ENCODE results near the gene CCNH. TPM values are rescaled to one million over a fixed set of nuclear protein-coding genes. Genes with fewer than 3 reads are reported as not detected.

The CCNH gene
- total and polyA plus RNA-seq, 8 donors, result 16.9 to 29.7 (median 21.8) TPM

- 95 to 100% methylated on average over 1 of the region's 1 CpG for WGBS, 2 donors
- no peak overlapping the region for H3K4me3 ChIP-seq
- H3K9me3 ChIP-seq, result no peaks in the 10 kb centered on the region
- H3K4me1 ChIP-seq, result no peaks in the 10 kb centered on the region
- DNase-seq (no peak), ATAC-seq (no peak), FAIRE-seq (no peak)
- H3K27me3 ChIP-seq, result no peaks in the 10 kb centered on the region
- intact Hi-C loops (cut with DNase I), result no loop called here
- H3K27ac ChIP-seq, result no peak overlapping the region
- H3K36me3 ChIP-seq, result peaks cover 0 to 10% (median 0%) of the 10 kb centered on the region in 3 donors
- TF ChIP-seq CTCF (IDR thresholded peaks at IDR 0.05), result no peak
Observed at GRCh38 chr5:87361536-87362213, 51.1 kb downstream of the CCNH start.

- no peaks in the 10 kb centered on the region for H3K4me1 ChIP-seq
- no peak for ATAC-seq
- intact Hi-C loops (cut with DNase I), result no loop called here
Observed at GRCh38 chr5:87361031-87361445, 51.7 kb downstream of the CCNH start.

GRCh38 chr5:87360132-87360531 lies 52.6 kb downstream of the CCNH start:
- Histone ChIP-seq H3K4me3 (no peak overlapping the region), H3K27me3 (no peaks in the 10 kb centered on the region)
- 88 to 97% methylated on average over 11 of the region's 11 CpGs for WGBS, 2 donors

More at GRCh38 chr5:87361031-87361445, 51.7 kb downstream of the CCNH start:
- no peaks in the 10 kb centered on the region for H3K9me3 ChIP-seq
- no peak for FAIRE-seq
- no peak overlapping the region for H3K27ac ChIP-seq
- no peak overlapping the region for H3K4me3 ChIP-seq
- H3K27me3 ChIP-seq, result no peaks in the 10 kb centered on the region
- 95 to 98% methylated on average over 2 of the region's 2 CpGs for WGBS, 2 donors
- DNase-seq, result no peak
- peaks cover 0 to 10% (median 0%) of the 10 kb centered on the region in 3 donors for H3K36me3 ChIP-seq
- TF ChIP-seq CTCF (IDR thresholded peaks at IDR 0.05), result no peak

GRCh38 chr5:87359106-87359505 lies 53.6 kb downstream of the CCNH start:
- FAIRE-seq (no peak), DNase-seq (no peak), ATAC-seq (no peak)
- TF ChIP-seq CTCF (IDR thresholded peaks at IDR 0.05), result no peak
- H3K4me1 ChIP-seq, result no peaks in the 10 kb centered on the region
- no peak overlapping the region for H3K4me3 ChIP-seq
- H3K36me3 ChIP-seq, result peaks cover 0 to 8% (median 0%) of the 10 kb centered on the region in 3 donors
- 93 to 97% methylated on average over 2 of the region's 2 CpGs for WGBS, 2 donors
- H3K27ac ChIP-seq, result no peak overlapping the region
- intact Hi-C loops (cut with DNase I), result no loop called here
- no peaks in the 10 kb centered on the region for H3K27me3 ChIP-seq
- H3K9me3 ChIP-seq, result no peaks in the 10 kb centered on the region

More at GRCh38 chr5:87360132-87360531, 52.6 kb downstream of the CCNH start:
- H3K36me3 ChIP-seq, result peaks cover 0 to 10% (median 0%) of the 10 kb centered on the region in 3 donors
- intact Hi-C loops (cut with DNase I), result no loop called here
- DNase-seq (no peak), ATAC-seq (no peak), FAIRE-seq (no peak)
- H3K27ac ChIP-seq, result no peak overlapping the region
- no peaks in the 10 kb centered on the region for H3K9me3 ChIP-seq
- TF ChIP-seq CTCF (IDR thresholded peaks at IDR 0.05), result no peak
- H3K4me1 ChIP-seq, result no peaks in the 10 kb centered on the region

GRCh38 chr5:87354496-87354895 lies 58.2 kb downstream of the CCNH start:
- Histone ChIP-seq H3K4me1 (no peaks in the 10 kb centered on the region), H3K27me3 (no peaks in the 10 kb centered on the region), H3K27ac (no peak overlapping the region), H3K36me3 (no peaks in the 10 kb centered on the region), H3K9me3 (no peaks in the 10 kb centered on the region), H3K4me3 (no peak overlapping the region)
- DNase-seq (no peak), ATAC-seq (no peak), FAIRE-seq (no peak)
- no peak for TF ChIP-seq CTCF (IDR thresholded peaks at IDR 0.05)
- intact Hi-C loops (cut with DNase I), result no loop called here
- 92 to 100% methylated on average over 1 of the region's 1 CpG for WGBS, 2 donors
